Psoas muscle (tissue), 8 donors: Measurements from ENCODE around the gene ADCK1. TPM values are rescaled to one million over a fixed set of nuclear protein-coding genes. Genes with fewer than 3 reads are reported as not detected.
"Not testable (repeated sequence)": the region's sequence is repeated elsewhere in the genome, so short reads cannot be mapped to it uniquely, and the experiment has no call there.

ENCODE experiments used
- ATAC-seq, 4 donors: fragments of 200-7000 bp; cut with Tn5 transposase; one replicate each; pipeline ENCODE4 v1.9.1; 2020; ENCODE audit warnings: moderate library complexity in 3 of 4, mild to moderate bottlenecking in 2 of 4
- DNase-seq, 2 donors: peaks; one replicate each; pipeline ENCODE4 v3.0.0-alpha.2; 2020
- H3K27ac ChIP-seq: fragments of 200-600 bp; one replicate; pipeline ENCODE4 v1.8.0; 2022
- H3K27me3 ChIP-seq, 3 donors: fragments of 200-600 bp in 1 of 3; one replicate each; pipeline versions ENCODE4 v1.6.1 to v1.8.0; 2013 to 2022; ENCODE audit warnings: low read length in 2 of 3, mild to moderate bottlenecking in 2 of 3, moderate library complexity in 1 of 3; ENCODE audit not compliant: insufficient read depth in 3 of 3
- H3K36me3 ChIP-seq, 2 donors: fragments of 200-600 bp in 1 of 2; one replicate each; pipeline versions ENCODE4 v1.6.1 to v1.8.0; 2013 to 2022; ENCODE audit warnings: low read depth in 1 of 2, mild to moderate bottlenecking in 1 of 2, moderate library complexity in 1 of 2; ENCODE audit not compliant: insufficient read depth in 1 of 2
- H3K4me1 ChIP-seq: fragments of 200-600 bp; one replicate; pipeline ENCODE4 v1.8.0; 2022
- H3K4me3 ChIP-seq: fragments of 200-600 bp; one replicate; pipeline ENCODE4 v1.8.0; 2022; ENCODE audit warnings: mild to moderate bottlenecking
- H3K9me3 ChIP-seq: fragments of 200-600 bp; one replicate; pipeline ENCODE4 v1.8.0; 2022
- CTCF ChIP-seq: fragments of 200-600 bp; IDR thresholded peaks from one replicate; pipeline ENCODE4 v1.8.0; 2022; ENCODE audit warnings: antibody characterized with exemption
- WGBS, 3 donors: extraction: QIAGEN DNeasy Blood & Tissue Kit; methylation state at CpG; one replicate each; pipeline versions ENCODE4 v1.1.6 to v1.1.7; 2013; 5-methylcytosine and 5-hydroxymethylcytosine counted together
- intact Hi-C, 2 donors: fragments of 100-400 bp; cut with DNase I; formaldehyde crosslinking; loops; one replicate each; pipeline versions ENCODE4 v1.11.0 to v1.14.2; 2022
- polyA plus RNA-seq, 3 donors: library from polyadenylated mRNA; stranded (reverse); fragments of 200-250 nt; gene quantifications; one replicate each; pipeline ENCODE4 v1.2.3, GENCODE V29; 2013
- total RNA-seq, 4 donors: library from RNA; stranded (reverse); fragmentation: NEBNext Ultra II Directional in 2 of 4; extraction: Animal tissue kit (Norgen Biotek cat#: 25700) in 2 of 4; gene quantifications; one replicate each; pipeline versions ENCODE4 v1.2.1 to v1.2.4, GENCODE V29; 2021 to 2023
- donor health status: healthy with polysubstance abuse.
- donor health status: DM: no; HTN: no; CAD: no; lungs with moderate emphysema.
- donor health status: Bipolar disorder and iron deficiency.
- donor health status: healthy.
- donor health status: DM: yes; HTN: yes; CAD: no.
- donor health status: DM: no; HTN: no; CAD: no.
- donor health status: DM: no; HTN: no; CAD: no.
- donor health status: DM: yes; HTN: yes; CAD: no.

ADCK1 gene
- total and polyA plus RNA-seq, 7 donors, result 3.8 to 9.1 (median 6.6) TPM

- TF ChIP-seq CTCF, result no peak
Observed at GRCh38 chr14:77885367-77885766, 85.5 kb downstream of the ADCK1 start.

GRCh38 chr14:77886010-77886409 lies 86.1 kb downstream of the ADCK1 start:
- no peak for TF ChIP-seq CTCF
- Histone ChIP-seq H3K4me3 (no peak overlapping the region), H3K36me3 (peaks cover 0 to 19% of the 10 kb centered on the region in 2 donors), H3K27me3 (no peaks in the 10 kb centered on the region), H3K9me3 (no peaks in the 10 kb centered on the region), H3K4me1 (no peaks in the 10 kb centered on the region), H3K27ac (no peak overlapping the region)
- DNase-seq, result peak in 1 of 2 donors; percentile 24
- WGBS, 3 donors, result 89 to 96% (median 90%) methylated on average over 3 of the region's 3 CpGs
- no peak for ATAC-seq
- intact Hi-C loops, result no loop called here

More at GRCh38 chr14:77885367-77885766, 85.5 kb downstream of the ADCK1 start:
- Histone ChIP-seq H3K4me3 (no peak overlapping the region), H3K27me3 (no peaks in the 10 kb centered on the region), H3K4me1 (no peaks in the 10 kb centered on the region), H3K9me3 (no peaks in the 10 kb centered on the region), H3K27ac (no peak overlapping the region), H3K36me3 (peaks cover 0 to 19% of the 10 kb centered on the region in 2 donors)
- intact Hi-C loops, result no loop called here
- 94 to 96% (median 95%) methylated on average over 3 of the region's 3 CpGs for WGBS, 3 donors
- ATAC-seq (no peak), DNase-seq (peak in 1 of 2 donors; percentile 13)

- H3K4me1 ChIP-seq, H3K9me3 ChIP-seq, H3K27ac ChIP-seq, H3K4me3 ChIP-seq, H3K27me3 ChIP-seq, DNase-seq, intact Hi-C loops, ATAC-seq: not testable (repeated sequence)
- WGBS, 3 donors, result 97 to 98% (median 98%) methylated on average over 3 of the region's 3 CpGs
- H3K36me3 ChIP-seq, result peaks cover 0 to 19% of the 10 kb centered on the region in 2 donors
Observed at GRCh38 chr14:77888903-77889302, 89.0 kb downstream of the ADCK1 start.

- Histone ChIP-seq H3K27ac (no peak overlapping the region), H3K4me1 (no peaks in the 10 kb centered on the region), H3K4me3 (no peak overlapping the region), H3K27me3 (no peaks in the 10 kb centered on the region), H3K9me3 (no peaks in the 10 kb centered on the region), H3K36me3 (peaks cover 0 to 19% of the 10 kb centered on the region in 2 donors)
- DNase-seq (no peak), ATAC-seq (no peak)
- intact Hi-C loops, result no loop called here
- 93 to 98% (median 97%) methylated on average over 3 of the region's 3 CpGs for WGBS, 3 donors
- TF ChIP-seq CTCF, result no peak
Observed at GRCh38 chr14:77889971-77890442, 90.1 kb downstream of the ADCK1 start.

- no peak overlapping the region for H3K27ac ChIP-seq
- H3K4me3 ChIP-seq, result no peak overlapping the region
- ATAC-seq (no peak), DNase-seq (no peak)
- H3K27me3 ChIP-seq, result no peaks in the 10 kb centered on the region
- no peak for TF ChIP-seq CTCF
- H3K4me1 ChIP-seq, result no peaks in the 10 kb centered on the region
- no peaks in the 10 kb centered on the region for H3K9me3 ChIP-seq
- intact Hi-C loops, result no loop called here
- 83 to 94% (median 94%) methylated on average over 4 of the region's 4 CpGs for WGBS, 3 donors
- H3K36me3 ChIP-seq, result peaks cover 0 to 19% of the 10 kb centered on the region in 2 donors
Observed at GRCh38 chr14:77890873-77891272, 91.0 kb downstream of the ADCK1 start.
